ENCODE data around the gene PHETA1. TPM values are rescaled to one million over a fixed set of nuclear protein-coding genes. Genes with fewer than 3 reads are reported as not detected.

The PHETA1 gene
- total and polyA plus RNA-seq, 10 of the 15 experiments (the other 5 are each of a cell fraction or from before 2014, with no cell fraction given) = 0.02 to 1.3 (median 0.51) TPM; not detected in 1

DNA sequence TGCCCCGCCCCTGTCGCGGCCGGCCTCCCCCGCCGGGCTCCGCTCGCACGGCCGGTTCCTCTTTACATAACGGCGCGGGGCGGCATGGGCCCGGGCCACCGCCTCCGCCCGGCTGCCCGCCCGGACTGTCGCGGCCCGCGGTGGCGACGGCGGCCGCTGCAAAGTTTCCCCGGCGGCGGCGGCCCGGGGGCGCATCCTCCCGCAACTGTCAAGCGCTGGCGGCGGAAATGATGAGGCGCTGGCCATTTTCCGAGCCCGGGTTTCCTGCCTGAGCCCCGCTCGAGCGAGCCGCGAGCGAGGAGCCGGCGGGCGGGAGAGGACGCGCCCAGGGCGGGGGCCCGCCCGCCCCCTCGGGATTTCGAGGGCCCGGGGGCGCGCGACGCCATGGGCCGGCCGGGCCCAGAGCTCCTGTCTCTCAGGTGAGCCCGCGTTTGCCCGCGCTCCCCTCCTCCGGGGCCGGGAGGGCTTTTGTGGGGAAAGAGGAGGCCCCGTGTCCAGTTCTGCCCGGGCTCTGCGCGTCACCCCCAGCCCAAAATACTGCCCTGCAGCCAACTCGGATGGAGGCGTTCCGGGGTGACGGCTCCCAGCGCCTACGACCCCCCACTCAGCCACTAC is 37.1 kb upstream of the PHETA1 start, which contains the start of gene SH2B3 (continued):
- no peak for TF ChIP-seq ZSCAN29 (IDR thresholded peaks at IDR 0.05)
- TF ChIP-seq, protein P1, sequence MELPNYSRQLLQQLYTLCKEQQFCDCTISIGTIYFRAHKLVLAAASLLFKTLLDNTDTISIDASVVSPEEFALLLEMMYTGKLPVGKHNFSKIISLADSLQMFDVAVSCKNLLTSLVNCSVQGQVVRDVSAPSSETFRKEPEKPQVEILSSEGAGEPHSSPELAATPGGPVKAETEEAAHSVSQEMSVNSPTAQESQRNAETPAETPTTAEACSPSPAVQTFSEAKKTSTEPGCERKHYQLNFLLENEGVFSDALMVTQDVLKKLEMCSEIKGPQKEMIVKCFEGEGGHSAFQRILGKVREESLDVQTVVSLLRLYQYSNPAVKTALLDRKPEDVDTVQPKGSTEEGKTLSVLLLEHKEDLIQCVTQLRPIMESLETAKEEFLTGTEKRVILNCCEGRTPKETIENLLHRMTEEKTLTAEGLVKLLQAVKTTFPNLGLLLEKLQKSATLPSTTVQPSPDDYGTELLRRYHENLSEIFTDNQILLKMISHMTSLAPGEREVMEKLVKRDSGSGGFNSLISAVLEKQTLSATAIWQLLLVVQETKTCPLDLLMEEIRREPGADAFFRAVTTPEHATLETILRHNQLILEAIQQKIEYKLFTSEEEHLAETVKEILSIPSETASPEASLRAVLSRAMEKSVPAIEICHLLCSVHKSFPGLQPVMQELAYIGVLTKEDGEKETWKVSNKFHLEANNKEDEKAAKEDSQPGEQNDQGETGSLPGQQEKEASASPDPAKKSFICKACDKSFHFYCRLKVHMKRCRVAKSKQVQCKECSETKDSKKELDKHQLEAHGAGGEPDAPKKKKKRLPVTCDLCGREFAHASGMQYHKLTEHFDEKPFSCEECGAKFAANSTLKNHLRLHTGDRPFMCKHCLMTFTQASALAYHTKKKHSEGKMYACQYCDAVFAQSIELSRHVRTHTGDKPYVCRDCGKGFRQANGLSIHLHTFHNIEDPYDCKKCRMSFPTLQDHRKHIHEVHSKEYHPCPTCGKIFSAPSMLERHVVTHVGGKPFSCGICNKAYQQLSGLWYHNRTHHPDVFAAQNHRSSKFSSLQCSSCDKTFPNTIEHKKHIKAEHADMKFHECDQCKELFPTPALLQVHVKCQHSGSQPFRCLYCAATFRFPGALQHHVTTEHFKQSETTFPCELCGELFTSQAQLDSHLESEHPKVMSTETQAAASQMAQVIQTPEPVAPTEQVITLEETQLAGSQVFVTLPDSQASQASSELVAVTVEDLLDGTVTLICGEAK (IDR thresholded peaks at IDR 0.05; ENCODE audit: borderline replicate concordance) = no peak
- TF ChIP-seq, protein P2, sequence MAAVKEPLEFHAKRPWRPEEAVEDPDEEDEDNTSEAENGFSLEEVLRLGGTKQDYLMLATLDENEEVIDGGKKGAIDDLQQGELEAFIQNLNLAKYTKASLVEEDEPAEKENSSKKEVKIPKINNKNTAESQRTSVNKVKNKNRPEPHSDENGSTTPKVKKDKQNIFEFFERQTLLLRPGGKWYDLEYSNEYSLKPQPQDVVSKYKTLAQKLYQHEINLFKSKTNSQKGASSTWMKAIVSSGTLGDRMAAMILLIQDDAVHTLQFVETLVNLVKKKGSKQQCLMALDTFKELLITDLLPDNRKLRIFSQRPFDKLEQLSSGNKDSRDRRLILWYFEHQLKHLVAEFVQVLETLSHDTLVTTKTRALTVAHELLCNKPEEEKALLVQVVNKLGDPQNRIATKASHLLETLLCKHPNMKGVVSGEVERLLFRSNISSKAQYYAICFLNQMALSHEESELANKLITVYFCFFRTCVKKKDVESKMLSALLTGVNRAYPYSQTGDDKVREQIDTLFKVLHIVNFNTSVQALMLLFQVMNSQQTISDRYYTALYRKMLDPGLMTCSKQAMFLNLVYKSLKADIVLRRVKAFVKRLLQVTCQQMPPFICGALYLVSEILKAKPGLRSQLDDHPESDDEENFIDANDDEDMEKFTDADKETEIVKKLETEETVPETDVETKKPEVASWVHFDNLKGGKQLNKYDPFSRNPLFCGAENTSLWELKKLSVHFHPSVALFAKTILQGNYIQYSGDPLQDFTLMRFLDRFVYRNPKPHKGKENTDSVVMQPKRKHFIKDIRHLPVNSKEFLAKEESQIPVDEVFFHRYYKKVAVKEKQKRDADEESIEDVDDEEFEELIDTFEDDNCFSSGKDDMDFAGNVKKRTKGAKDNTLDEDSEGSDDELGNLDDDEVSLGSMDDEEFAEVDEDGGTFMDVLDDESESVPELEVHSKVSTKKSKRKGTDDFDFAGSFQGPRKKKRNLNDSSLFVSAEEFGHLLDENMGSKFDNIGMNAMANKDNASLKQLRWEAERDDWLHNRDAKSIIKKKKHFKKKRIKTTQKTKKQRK (IDR thresholded peaks at IDR 0.05; ENCODE audit: low read depth, low read length) = no peak
- TF ChIP-seq SKIL (IDR thresholded peaks at IDR 0.05; ENCODE audit: low read depth, poor library complexity, severe bottlenecking) = no peak
- no peak for TF ChIP-seq EZH2 (IDR thresholded peaks at IDR 0.05; ENCODE audit: borderline replicate concordance, control insufficient read depth, low read depth, low read length)
- no peak for TF ChIP-seq FOXM1 (IDR thresholded peaks at IDR 0.05; ENCODE audit: low read depth, low read length)
- no peak; the same call in 1 of the 2 replicates for TF ChIP-seq YY1 (IDR thresholded peaks at IDR 0.05; ENCODE audit: low read depth, low read length)
- no peak for TF ChIP-seq FOXK2 (IDR thresholded peaks at IDR 0.05)
- TF ChIP-seq NFYB (IDR thresholded peaks at IDR 0.05; ENCODE audit: insufficient read depth, low read depth, low read length) = no peak
- no peak for TF ChIP-seq RFX5 (IDR thresholded peaks at IDR 0.05; ENCODE audit: low read depth, low read length)
- TF ChIP-seq EED (IDR thresholded peaks at IDR 0.05; ENCODE audit: low read depth) = no peak
- no peak for TF ChIP-seq RAD51 (IDR thresholded peaks at IDR 0.05)
- TF ChIP-seq SRF (IDR thresholded peaks at IDR 0.05; ENCODE audit: low read depth in 2 of 2, low read length in 2 of 2) = 0 out of 4 replicates have a peak, but pooled peaks of 1 of the 2 experiments have one; percentile 8
- TF ChIP-seq CUX1 (IDR thresholded peaks at IDR 0.05; ENCODE audit: insufficient replicate concordance, low read depth, low read length) = no peak

All from GM12878 (cell line).